ENCODE results near the gene MAD1L1. TPM values are rescaled to one million over a fixed set of nuclear protein-coding genes. Genes with fewer than 3 reads are reported as not detected.
A peak's percentile ranks its signal among the peaks of the same experiment; 100 is the strongest.

Gene MAD1L1
- total RNA-seq, 1 donor from 2014 or later = 57.6 TPM

GRCh38 chr7:1975581-1975980, 257.2 kb downstream of the MAD1L1 start:
- peaks cover 10% of the 10 kb centered on the region for H3K9me3 Mint-ChIP-seq (ENCODE audit: unreplicated experiment)
- H3K36me3 Mint-ChIP-seq (ENCODE audit: unreplicated experiment) = peaks cover 20% of the 10 kb centered on the region
- H3K27me3 Mint-ChIP-seq (ENCODE audit: unreplicated experiment) = peaks cover 2% of the 10 kb centered on the region
- H3K27ac Mint-ChIP-seq (ENCODE audit: unreplicated experiment) = no peak overlapping the region
- TF ChIP-seq, protein P1, sequence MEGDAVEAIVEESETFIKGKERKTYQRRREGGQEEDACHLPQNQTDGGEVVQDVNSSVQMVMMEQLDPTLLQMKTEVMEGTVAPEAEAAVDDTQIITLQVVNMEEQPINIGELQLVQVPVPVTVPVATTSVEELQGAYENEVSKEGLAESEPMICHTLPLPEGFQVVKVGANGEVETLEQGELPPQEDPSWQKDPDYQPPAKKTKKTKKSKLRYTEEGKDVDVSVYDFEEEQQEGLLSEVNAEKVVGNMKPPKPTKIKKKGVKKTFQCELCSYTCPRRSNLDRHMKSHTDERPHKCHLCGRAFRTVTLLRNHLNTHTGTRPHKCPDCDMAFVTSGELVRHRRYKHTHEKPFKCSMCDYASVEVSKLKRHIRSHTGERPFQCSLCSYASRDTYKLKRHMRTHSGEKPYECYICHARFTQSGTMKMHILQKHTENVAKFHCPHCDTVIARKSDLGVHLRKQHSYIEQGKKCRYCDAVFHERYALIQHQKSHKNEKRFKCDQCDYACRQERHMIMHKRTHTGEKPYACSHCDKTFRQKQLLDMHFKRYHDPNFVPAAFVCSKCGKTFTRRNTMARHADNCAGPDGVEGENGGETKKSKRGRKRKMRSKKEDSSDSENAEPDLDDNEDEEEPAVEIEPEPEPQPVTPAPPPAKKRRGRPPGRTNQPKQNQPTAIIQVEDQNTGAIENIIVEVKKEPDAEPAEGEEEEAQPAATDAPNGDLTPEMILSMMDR (IDR thresholded peaks at IDR 0.05; ENCODE audit: partially characterized antibody, unreplicated experiment) = no peak
- no peak overlapping the region for H3K4me3 Mint-ChIP-seq (ENCODE audit: unreplicated experiment)
- peak; percentile 11 for DNase-seq
- H3K4me1 Mint-ChIP-seq (ENCODE audit: low read depth, unreplicated experiment) = peaks cover 15% of the 10 kb centered on the region

DNA sequence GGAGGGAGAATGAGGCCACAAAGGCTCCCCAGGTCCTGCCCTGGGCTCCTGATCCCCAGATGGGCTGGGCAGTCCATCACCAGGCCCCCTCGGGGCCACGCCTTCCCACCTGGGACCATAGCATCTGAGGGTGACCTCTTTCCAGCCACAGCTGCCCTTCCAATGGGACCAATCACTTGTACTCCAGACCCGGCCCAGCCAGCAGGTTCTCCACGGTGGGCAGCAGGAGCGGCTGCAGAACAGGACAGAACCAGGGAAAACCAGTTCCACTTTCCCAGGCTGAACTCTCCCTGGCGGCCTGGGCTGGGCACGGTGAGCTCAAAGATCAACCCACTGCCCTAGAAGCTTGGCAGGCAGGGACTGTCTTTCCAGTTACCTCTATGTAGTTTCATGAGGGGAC, 257.6 kb downstream of the MAD1L1 start:
- H3K27me3 Mint-ChIP-seq (ENCODE audit: unreplicated experiment) = peaks cover 2% of the 10 kb centered on the region
- peak; percentile 15 for DNase-seq
- no peak overlapping the region for H3K4me3 Mint-ChIP-seq (ENCODE audit: unreplicated experiment)
- TF ChIP-seq, protein P1 (IDR thresholded peaks at IDR 0.05; ENCODE audit: partially characterized antibody, unreplicated experiment) = no peak
- peaks cover 10% of the 10 kb centered on the region for H3K9me3 Mint-ChIP-seq (ENCODE audit: unreplicated experiment)
- H3K36me3 Mint-ChIP-seq (ENCODE audit: unreplicated experiment) = peaks cover 20% of the 10 kb centered on the region
- H3K27ac Mint-ChIP-seq (ENCODE audit: unreplicated experiment) = no peak overlapping the region
- H3K4me1 Mint-ChIP-seq (ENCODE audit: low read depth, unreplicated experiment) = peaks cover 15% of the 10 kb centered on the region

- TF ChIP-seq, protein P1 (IDR thresholded peaks at IDR 0.05; ENCODE audit: partially characterized antibody, unreplicated experiment) = no peak
- Mint-ChIP-seq H3K4me1 (ENCODE audit: low read depth, unreplicated experiment) (peaks cover 20% of the 10 kb centered on the region), H3K9me3 (ENCODE audit: unreplicated experiment) (peaks cover 10% of the 10 kb centered on the region), H3K27ac (ENCODE audit: unreplicated experiment) (peak overlapping the region; percentile 16), H3K36me3 (ENCODE audit: unreplicated experiment) (peaks cover 20% of the 10 kb centered on the region), H3K4me3 (ENCODE audit: unreplicated experiment) (no peak overlapping the region), H3K27me3 (ENCODE audit: unreplicated experiment) (peaks cover 2% of the 10 kb centered on the region)
- DNase-seq = peak; percentile 26
Measured at GRCh38 chr7:1974290-1975101, 258.2 kb downstream of the MAD1L1 start.

DNA sequence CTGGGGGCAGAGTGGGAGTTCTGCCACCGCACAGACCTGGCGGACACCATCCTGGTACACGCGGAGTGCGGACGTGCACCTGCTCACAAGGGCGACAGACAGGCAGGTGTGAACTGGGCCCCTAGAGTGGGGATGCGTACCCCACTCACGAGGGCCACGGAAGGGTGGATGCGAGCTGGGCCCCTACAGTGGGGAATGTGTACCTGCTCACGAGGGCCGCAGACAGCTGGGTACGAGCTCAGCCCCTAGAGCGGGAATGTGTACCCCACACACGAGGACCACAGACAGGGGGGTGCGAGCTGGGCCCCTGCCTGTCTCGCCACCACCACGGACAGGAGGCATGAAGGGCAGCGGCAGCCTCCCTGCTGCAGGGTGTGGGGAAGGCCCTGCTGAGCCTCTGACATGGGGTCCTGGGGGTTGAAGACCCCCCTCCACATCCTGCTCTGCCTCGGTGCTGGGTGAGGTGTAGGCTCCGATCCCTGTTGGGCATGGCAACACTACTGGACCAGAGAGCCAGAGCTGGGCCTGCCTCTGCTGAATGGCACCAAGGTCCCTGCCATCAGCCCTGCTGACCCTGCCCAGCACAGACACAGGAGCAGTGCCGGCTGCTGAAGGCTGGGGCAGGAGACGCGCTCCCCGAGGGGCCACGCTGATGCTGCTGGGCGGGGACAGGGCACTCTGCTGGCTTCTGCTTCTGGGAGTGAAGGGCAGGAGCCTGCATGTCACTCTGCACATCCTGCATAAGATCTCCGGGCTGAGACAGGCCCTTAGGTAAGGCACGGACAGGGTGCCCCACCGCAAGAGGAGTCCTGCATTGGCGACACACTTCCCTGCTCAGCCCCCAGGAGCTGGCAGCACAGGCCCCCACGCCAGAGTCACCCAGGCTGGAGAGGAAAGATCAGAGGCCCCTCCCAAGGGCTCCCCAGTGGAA, 259.2 kb downstream of the MAD1L1 start:
- H3K27ac Mint-ChIP-seq (ENCODE audit: unreplicated experiment) = no peak overlapping the region
- H3K4me1 Mint-ChIP-seq (ENCODE audit: low read depth, unreplicated experiment) = peaks cover 22% of the 10 kb centered on the region
- peaks cover 20% of the 10 kb centered on the region for H3K36me3 Mint-ChIP-seq (ENCODE audit: unreplicated experiment)
- no peak overlapping the region for H3K4me3 Mint-ChIP-seq (ENCODE audit: unreplicated experiment)
- peaks cover 2% of the 10 kb centered on the region for H3K27me3 Mint-ChIP-seq (ENCODE audit: unreplicated experiment)
- TF ChIP-seq, protein P1 (IDR thresholded peaks at IDR 0.05; ENCODE audit: partially characterized antibody, unreplicated experiment) = no peak
- peaks cover 10% of the 10 kb centered on the region for H3K9me3 Mint-ChIP-seq (ENCODE audit: unreplicated experiment)
- DNase-seq = peak; percentile 26
